NCI-H187 treated with DMSO at 0.1 percent for 48 hours (cell line): Measurements from ENCODE around the gene LBHD1.
"Not testable (repeated sequence)": the region's sequence is repeated elsewhere in the genome, so short reads cannot be mapped to it uniquely, and the experiment has no call there.

Experiments
- DNase-seq: peaks from one replicate; lab custom pipeline; 2025; lab: John Stamatoyannopoulos, UW

LBHD1 gene

GRCh38 chr11:62693624-62694023 is 21.6 kb upstream of the LBHD1 start:
- not testable (repeated sequence) for DNase-seq

GRCh38 chr11:62689421-62690183 is 17.5 kb upstream of the LBHD1 start, which contains the start of gene LRRN4CL:
Gene LRRN4CL, minus strand, starts transcription at chr11:62689530. Its CDS starts 1,022 bp downstream, at chr11:62688508.
- no peak for DNase-seq

- DNase-seq = no peak
Measured at GRCh38 chr11:62688491-62688890, 16.4 kb upstream of the LBHD1 start.

GRCh38 chr11:62687508-62688396 is 15.7 kb upstream of the LBHD1 start:
- DNase-seq = no peak

- no peak for DNase-seq
Measured at GRCh38 chr11:62682518-62682917, 10.5 kb upstream of the LBHD1 start.

GRCh38 chr11:62680825-62681240 is 8.8 kb upstream of the LBHD1 start:
- DNase-seq = no peak

- peak; percentile 80 for DNase-seq
Measured at GRCh38 chr11:62678770-62679696, 7.0 kb upstream of the LBHD1 start, which contains the start of gene UBXN1. Gene UBXN1, minus strand, starts transcription at chr11:62679073. Its CDS starts 150 bp downstream, at chr11:62678923.

- DNase-seq = no peak
Measured at GRCh38 chr11:62678433-62678769, 6.3 kb upstream of the LBHD1 start.

- DNase-seq = no peak
Measured at GRCh38 chr11:62677714-62678113, 5.6 kb upstream of the LBHD1 start.

GRCh38 chr11:62677156-62677555 is 5.1 kb upstream of the LBHD1 start:
- DNase-seq = no peak

- no peak for DNase-seq
Measured at GRCh38 chr11:62676698-62677097, 4.6 kb upstream of the LBHD1 start.

GRCh38 chr11:62675415-62675814 is 3.3 kb upstream of the LBHD1 start:
- DNase-seq = not testable (repeated sequence)

GRCh38 chr11:62673196-62673525 is 1.1 kb upstream of the LBHD1 start:
- no peak for DNase-seq

GRCh38 chr11:62671236-62671607 is 845 bp downstream of the LBHD1 start:
- no peak for DNase-seq

GRCh38 chr11:62669420-62670161 is 2.5 kb downstream of the LBHD1 start:
- DNase-seq = no peak

GRCh38 chr11:62667460-62667859 is 4.6 kb downstream of the LBHD1 start:
- DNase-seq = no peak

- DNase-seq = no peak
Measured at GRCh38 chr11:62666259-62666926, 5.7 kb downstream of the LBHD1 start.

- no peak for DNase-seq
Measured at GRCh38 chr11:62665599-62666258, 6.3 kb downstream of the LBHD1 start.

GRCh38 chr11:62665075-62665598 is 6.9 kb downstream of the LBHD1 start, which contains the start of the genes C11orf98 and CSKMT:
Gene C11orf98, minus strand, starts transcription at chr11:62665210. Its CDS starts 41 bp downstream, at chr11:62665169.
Gene CSKMT, plus strand, starts transcription at chr11:62665312. Its CDS starts 568 bp downstream, at chr11:62665880.
- DNase-seq = peak; percentile 78
